ENCODE results near the gene PTPN21.
A peak's percentile ranks its signal among the peaks of the same experiment; 100 is the strongest.

The PTPN21 gene

GRCh38 chr14:88499225-88499624 lies 55.6 kb downstream of the PTPN21 start:
- H3K4me1 ChIP-seq (ENCODE audit: control insufficient read depth, insufficient read depth, low read length): no peaks in the 10 kb centered on the region
- H3K36me3 ChIP-seq (ENCODE audit: control insufficient read depth in 2 of 2, insufficient read depth in 1 of 2, low read length in 2 of 2): peaks cover 0 to 17% of the 10 kb centered on the region in 2 experiments; a peak in 1 of 3 replicates
- no peak overlapping the region for H3K27ac ChIP-seq (ENCODE audit: extremely low read depth, low read depth, low read length)
- CTCF ChIA-PET: interaction anchor here (1.0 to 1.1 kb wide), 2 partner anchors 310 to 485 kb away, joined by 3 to 4 read pairs; no protein-coding TSS in a partner anchor
- no peak overlapping the region for H3K4me3 ChIP-seq (ENCODE audit: low read depth, low read length)
- H3K9me3 ChIP-seq (ENCODE audit: control insufficient read depth, insufficient read depth, low read depth, low read length): no peaks in the 10 kb centered on the region
- POLR2A ChIA-PET: interaction anchor here (0.6 kb wide), 1 partner anchor 160 kb away, joined by 4 read pairs; no protein-coding TSS in a partner anchor
- TF ChIP-seq SALL2 (tag by site-specific recombination; IDR thresholded peaks at IDR 0.05; ENCODE audit: borderline replicate concordance): no peak
- no peak for TF ChIP-seq GLI4 (tag by site-specific recombination; IDR thresholded peaks at IDR 0.05)
- no peak for TF ChIP-seq ZNF544 (tag by site-specific recombination; IDR thresholded peaks at IDR 0.05)
- no peak for TF ChIP-seq REPIN1 (tag by site-specific recombination; IDR thresholded peaks at IDR 0.05; ENCODE audit: low read depth)
- TF ChIP-seq EGR2 (tag by site-specific recombination; IDR thresholded peaks at IDR 0.05; ENCODE audit: low read depth): peak; percentile 69
- TF ChIP-seq ZNF146 (tag by site-specific recombination; IDR thresholded peaks at IDR 0.05): no peak
- no peak for TF ChIP-seq GLI2 (tag by site-specific recombination; IDR thresholded peaks at IDR 0.05; ENCODE audit: borderline replicate concordance, low read depth)
- peak; percentile 65 for TF ChIP-seq ZFHX2 (tag by site-specific recombination; conservative IDR thresholded peaks at IDR 0.05)
- TF ChIP-seq ELK4 (IDR thresholded peaks at IDR 0.05; ENCODE audit: borderline replicate concordance, low read depth, low read length): no peak
- TF ChIP-seq ZNF76 (tag by site-specific recombination; IDR thresholded peaks at IDR 0.05; ENCODE audit: borderline replicate concordance, low read depth): no peak
- TF ChIP-seq ZNF335 (tag by site-specific recombination; conservative IDR thresholded peaks at IDR 0.05): no peak

DNA sequence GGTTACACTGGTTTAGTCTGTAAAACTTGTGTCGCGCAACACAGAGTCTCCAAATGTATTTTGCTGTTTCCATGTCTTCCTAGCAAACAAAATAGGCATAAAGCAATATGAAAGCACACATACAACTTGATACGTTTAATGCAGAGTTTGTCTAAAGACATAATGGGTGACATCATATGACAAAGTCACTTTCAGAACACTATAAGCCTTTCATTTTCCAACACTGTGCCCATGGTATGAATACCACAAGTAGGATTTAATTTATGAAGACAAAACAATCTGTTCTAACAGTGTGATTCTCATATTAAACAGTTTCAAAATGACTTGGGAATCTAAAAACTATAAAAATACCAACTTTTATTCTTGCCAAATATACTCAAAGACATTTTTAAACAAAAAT lies 58.4 kb downstream of the PTPN21 start:
- Histone ChIP-seq H3K4me3 (ENCODE audit: low read depth, low read length) (no peak overlapping the region), H3K4me1 (ENCODE audit: control insufficient read depth, insufficient read depth, low read length) (no peaks in the 10 kb centered on the region; the same call in 1 of the 2 replicates), H3K27ac (ENCODE audit: extremely low read depth, low read depth, low read length) (no peak overlapping the region), H3K9me3 (ENCODE audit: control insufficient read depth, insufficient read depth, low read depth, low read length) (no peaks in the 10 kb centered on the region), H3K36me3 (ENCODE audit: control insufficient read depth in 2 of 2, insufficient read depth in 1 of 2, low read length in 2 of 2) (peaks cover 0 to 11% of the 10 kb centered on the region in 2 experiments; a peak in 1 of 3 replicates)
- no peak for TF ChIP-seq ZNF747 (tag by site-specific recombination; IDR thresholded peaks at IDR 0.05)
- TF ChIP-seq HOXA7 (CRISPR knock-in tag; IDR thresholded peaks at IDR 0.05; ENCODE audit: borderline replicate concordance): no peak
- no peak for TF ChIP-seq KLF17 (tag by site-specific recombination; IDR thresholded peaks at IDR 0.05)
- no peak for TF ChIP-seq PRDM4 (tag by site-specific recombination; IDR thresholded peaks at IDR 0.05)
- TF ChIP-seq ZNF24 (tag by site-specific recombination; IDR thresholded peaks at IDR 0.05): no peak
- TF ChIP-seq, protein P1, sequence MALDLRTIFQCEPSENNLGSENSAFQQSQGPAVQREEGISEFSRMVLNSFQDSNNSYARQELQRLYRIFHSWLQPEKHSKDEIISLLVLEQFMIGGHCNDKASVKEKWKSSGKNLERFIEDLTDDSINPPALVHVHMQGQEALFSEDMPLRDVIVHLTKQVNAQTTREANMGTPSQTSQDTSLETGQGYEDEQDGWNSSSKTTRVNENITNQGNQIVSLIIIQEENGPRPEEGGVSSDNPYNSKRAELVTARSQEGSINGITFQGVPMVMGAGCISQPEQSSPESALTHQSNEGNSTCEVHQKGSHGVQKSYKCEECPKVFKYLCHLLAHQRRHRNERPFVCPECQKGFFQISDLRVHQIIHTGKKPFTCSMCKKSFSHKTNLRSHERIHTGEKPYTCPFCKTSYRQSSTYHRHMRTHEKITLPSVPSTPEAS (tag by site-specific recombination; IDR thresholded peaks at IDR 0.05): no peak
- no peak for TF ChIP-seq ZNF155 (tag by site-specific recombination; IDR thresholded peaks at IDR 0.05)
- TF ChIP-seq ZBTB48 (tag by site-specific recombination; IDR thresholded peaks at IDR 0.05): no peak
- ChIA-PET POLR2A (no interaction called here), CTCF (interaction anchor here (0.5 to 1.5 kb wide), 2 partner anchors 63 to 274 kb away, joined by 3 read pairs; no protein-coding TSS in a partner anchor)
